ENCODE measurements around the gene FAM83B. TPM values are rescaled to one million over a fixed set of nuclear protein-coding genes. Genes with fewer than 3 reads are reported as not detected.
A peak's percentile ranks its signal among the peaks of the same experiment; 100 is the strongest.
"Not testable (repeated sequence)": the region's sequence is repeated elsewhere in the genome, so short reads cannot be mapped to it uniquely, and the experiment has no call there.

Gene FAM83B
- total and polyA plus RNA-seq, 7 donors, result 0.04 to 1.7 (median 0.47) TPM

DNA sequence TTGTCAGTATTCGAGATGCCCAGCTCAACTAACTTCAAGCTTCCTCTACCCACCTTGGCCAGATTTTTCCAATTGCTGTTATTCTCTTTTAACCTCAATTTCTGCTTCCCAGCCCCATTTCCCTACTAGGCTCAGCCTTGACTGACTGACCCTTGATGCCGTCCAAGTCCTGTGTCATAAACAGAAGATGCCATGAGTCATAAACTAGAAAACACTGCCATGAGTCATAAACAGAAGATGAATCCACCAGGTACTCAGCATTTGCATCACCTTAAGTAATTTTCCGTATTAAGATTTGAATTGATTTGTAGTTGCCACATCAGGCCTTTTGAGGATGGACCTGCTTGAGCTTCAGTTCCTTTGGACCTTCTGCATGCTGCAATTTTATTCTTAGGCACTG lies 123.8 kb downstream of the FAM83B start:
- H3K27ac ChIP-seq, result no peak overlapping the region
- TF ChIP-seq, protein P1, sequence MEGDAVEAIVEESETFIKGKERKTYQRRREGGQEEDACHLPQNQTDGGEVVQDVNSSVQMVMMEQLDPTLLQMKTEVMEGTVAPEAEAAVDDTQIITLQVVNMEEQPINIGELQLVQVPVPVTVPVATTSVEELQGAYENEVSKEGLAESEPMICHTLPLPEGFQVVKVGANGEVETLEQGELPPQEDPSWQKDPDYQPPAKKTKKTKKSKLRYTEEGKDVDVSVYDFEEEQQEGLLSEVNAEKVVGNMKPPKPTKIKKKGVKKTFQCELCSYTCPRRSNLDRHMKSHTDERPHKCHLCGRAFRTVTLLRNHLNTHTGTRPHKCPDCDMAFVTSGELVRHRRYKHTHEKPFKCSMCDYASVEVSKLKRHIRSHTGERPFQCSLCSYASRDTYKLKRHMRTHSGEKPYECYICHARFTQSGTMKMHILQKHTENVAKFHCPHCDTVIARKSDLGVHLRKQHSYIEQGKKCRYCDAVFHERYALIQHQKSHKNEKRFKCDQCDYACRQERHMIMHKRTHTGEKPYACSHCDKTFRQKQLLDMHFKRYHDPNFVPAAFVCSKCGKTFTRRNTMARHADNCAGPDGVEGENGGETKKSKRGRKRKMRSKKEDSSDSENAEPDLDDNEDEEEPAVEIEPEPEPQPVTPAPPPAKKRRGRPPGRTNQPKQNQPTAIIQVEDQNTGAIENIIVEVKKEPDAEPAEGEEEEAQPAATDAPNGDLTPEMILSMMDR (IDR thresholded peaks at IDR 0.05), result no peak
- no peak overlapping the region for H3K4me3 ChIP-seq
- no peaks in the 10 kb centered on the region for H3K27me3 ChIP-seq (ENCODE audit: insufficient read depth in 3 of 3, low read length in 2 of 3)
- intact Hi-C loops (cut with DNase I), result no loop called here
- peak in 1 of 4 donors; percentile 59 for ATAC-seq
- WGBS, 3 donors, result 74 to 82% (median 76%) methylated on average over 3 of the region's 3 CpGs
- no peaks in the 10 kb centered on the region for H3K9me3 ChIP-seq
- no peaks in the 10 kb centered on the region for H3K36me3 ChIP-seq (ENCODE audit: insufficient read depth in 1 of 2, low read depth in 1 of 2)
- no peak for DNase-seq
- H3K4me1 ChIP-seq, result no peaks in the 10 kb centered on the region

DNA sequence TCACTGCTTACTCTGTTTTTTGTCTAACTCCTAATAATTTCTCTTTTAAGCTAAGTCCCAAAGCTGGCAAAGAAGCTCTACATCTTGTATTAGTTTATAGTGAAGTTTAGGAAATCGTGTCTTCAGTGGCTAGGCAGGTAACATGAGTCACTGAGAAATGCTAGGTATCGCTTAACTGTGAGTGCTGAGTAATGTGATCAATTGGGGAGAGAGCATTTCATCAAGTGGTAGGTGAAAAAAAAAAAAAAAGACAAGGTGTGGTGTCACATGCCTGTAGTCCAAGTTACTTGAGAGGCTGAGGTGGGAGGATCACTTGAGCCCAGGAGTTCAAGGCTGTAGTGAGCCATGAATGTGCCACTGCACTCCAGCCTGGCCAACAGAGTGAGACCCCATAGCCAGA lies 125.3 kb downstream of the FAM83B start:
- H3K27me3 ChIP-seq (ENCODE audit: insufficient read depth in 3 of 3, low read length in 2 of 3), result no peaks in the 10 kb centered on the region
- DNase-seq (no peak), ATAC-seq (no peak)
- intact Hi-C loops (cut with DNase I), result no loop called here
- H3K9me3 ChIP-seq, result no peaks in the 10 kb centered on the region
- WGBS, 3 donors, result 69 to 75% (median 71%) methylated on average over 2 of the region's 2 CpGs
- no peak overlapping the region for H3K4me3 ChIP-seq
- TF ChIP-seq, protein P1 (IDR thresholded peaks at IDR 0.05), result no peak
- no peaks in the 10 kb centered on the region for H3K36me3 ChIP-seq (ENCODE audit: insufficient read depth in 1 of 2, low read depth in 1 of 2)
- H3K27ac ChIP-seq, result no peak overlapping the region
- H3K4me1 ChIP-seq, result no peaks in the 10 kb centered on the region

- H3K4me1 ChIP-seq; H3K4me3 ChIP-seq; H3K9me3 ChIP-seq; H3K27me3 ChIP-seq (ENCODE audit: insufficient read depth in 3 of 3, low read length in 2 of 3); ATAC-seq; intact Hi-C loops (cut with DNase I); H3K36me3 ChIP-seq (ENCODE audit: insufficient read depth in 1 of 2, low read depth in 1 of 2); DNase-seq; H3K27ac ChIP-seq: not testable (repeated sequence)
- 94 to 95% (median 94%) methylated on average over 18 to 24 of the region's 24 CpGs for WGBS, 3 donors
These were observed 132.6 kb downstream of the FAM83B start for GRCh38 chr6:54979161-54979560.

DNA sequence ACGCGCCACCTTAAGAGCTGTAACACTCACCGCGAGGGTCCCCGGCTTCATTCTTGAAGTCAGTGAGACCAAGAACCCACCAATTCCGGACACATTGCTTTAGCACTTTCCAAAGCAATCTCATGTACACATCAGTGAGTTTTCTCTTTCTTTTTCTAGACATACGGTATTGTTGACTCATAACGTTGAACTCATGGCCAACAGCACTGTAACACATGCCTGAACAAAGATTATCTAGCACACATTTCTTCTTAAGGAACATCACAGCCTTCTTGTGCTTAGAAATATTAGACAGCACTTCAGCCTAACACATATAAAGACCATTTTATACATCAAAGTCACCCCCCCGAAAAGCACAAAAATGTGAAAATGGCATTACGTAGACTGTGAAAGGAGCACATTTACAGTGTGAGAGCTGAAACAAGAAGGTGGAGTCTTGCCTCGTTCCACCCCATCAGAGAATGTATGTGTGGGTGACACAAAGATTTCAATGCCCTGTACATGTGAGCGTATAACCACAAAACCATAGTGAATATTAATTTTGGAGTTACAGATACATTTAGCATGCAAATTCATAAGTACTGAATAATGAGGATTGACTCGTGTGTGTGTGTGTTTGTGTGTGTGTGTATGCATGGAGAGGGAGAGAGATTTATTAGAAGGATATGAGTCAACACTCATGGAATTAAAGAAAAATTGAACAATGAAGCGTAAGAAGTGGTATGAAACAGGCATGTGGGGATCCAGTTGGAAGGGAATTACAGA lies 134.1 kb downstream of the FAM83B start:
- 87 to 90% (median 89%) methylated on average over 14 of the region's 14 CpGs for WGBS, 3 donors

DNA sequence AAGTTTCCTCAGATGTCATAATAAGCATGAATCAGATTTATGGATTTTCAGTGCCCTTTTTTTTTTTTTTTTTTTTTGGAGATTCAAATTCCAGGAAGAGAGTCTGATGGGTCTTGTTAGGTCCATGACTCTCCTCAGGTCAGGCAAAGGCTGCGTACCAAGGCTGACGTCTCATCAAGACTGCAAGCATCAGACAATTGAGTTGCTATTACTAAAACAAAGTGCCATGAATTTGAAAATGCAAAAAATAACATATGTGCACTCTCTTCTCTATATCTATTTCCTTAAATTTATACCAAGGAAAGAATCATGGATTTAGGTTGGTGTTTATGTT lies 134.7 kb downstream of the FAM83B start:
- DNase-seq (no peak), ATAC-seq (no peak)
- peaks cover 4% of the 10 kb centered on the region for H3K9me3 ChIP-seq
- TF ChIP-seq, protein P1 (IDR thresholded peaks at IDR 0.05), result no peak
- H3K27ac ChIP-seq, result no peak overlapping the region
- intact Hi-C loops (cut with DNase I), result no loop called here
- WGBS, 3 donors, result 79 to 93% (median 86%) methylated on average over 2 of the region's 2 CpGs
- no peaks in the 10 kb centered on the region for H3K4me1 ChIP-seq
- H3K4me3 ChIP-seq, result no peak overlapping the region
- no peaks in the 10 kb centered on the region for H3K27me3 ChIP-seq (ENCODE audit: insufficient read depth in 3 of 3, low read length in 2 of 3)
- H3K36me3 ChIP-seq (ENCODE audit: insufficient read depth in 1 of 2, low read depth in 1 of 2), result no peaks in the 10 kb centered on the region

More for the DNA sequence above, 134.1 kb downstream of the FAM83B start:
- Histone ChIP-seq H3K9me3 (peaks cover 4% of the 10 kb centered on the region), H3K27ac (no peak overlapping the region), H3K27me3 (ENCODE audit: insufficient read depth in 3 of 3, low read length in 2 of 3) (no peaks in the 10 kb centered on the region), H3K36me3 (ENCODE audit: insufficient read depth in 1 of 2, low read depth in 1 of 2) (no peaks in the 10 kb centered on the region), H3K4me3 (no peak overlapping the region), H3K4me1 (no peaks in the 10 kb centered on the region)
- DNase-seq (no peak), ATAC-seq (no peak)
- intact Hi-C loops (cut with DNase I), result no loop called here
- TF ChIP-seq, protein P1 (IDR thresholded peaks at IDR 0.05), result no peak
